Hindlimb muscle (tissue), 1 donor: ENCODE results near the gene TRIM52. TPM values are rescaled to one million over a fixed set of nuclear protein-coding genes. Genes with fewer than 3 reads are reported as not detected.

Experiments
- DNase-seq: peaks from one replicate; pipeline ENCODE4 v3.0.0-alpha.2; 2013
- polyA plus RNA-seq: library from polyadenylated mRNA; unstranded; fragments of 120-200 nt; gene quantifications from one replicate; pipeline ENCODE4 v1.2.1, GENCODE V29; 2013; ENCODE audit not compliant: insufficient read length

The TRIM52 gene
- polyA plus RNA-seq, 1 donor: 17.9 TPM

DNA sequence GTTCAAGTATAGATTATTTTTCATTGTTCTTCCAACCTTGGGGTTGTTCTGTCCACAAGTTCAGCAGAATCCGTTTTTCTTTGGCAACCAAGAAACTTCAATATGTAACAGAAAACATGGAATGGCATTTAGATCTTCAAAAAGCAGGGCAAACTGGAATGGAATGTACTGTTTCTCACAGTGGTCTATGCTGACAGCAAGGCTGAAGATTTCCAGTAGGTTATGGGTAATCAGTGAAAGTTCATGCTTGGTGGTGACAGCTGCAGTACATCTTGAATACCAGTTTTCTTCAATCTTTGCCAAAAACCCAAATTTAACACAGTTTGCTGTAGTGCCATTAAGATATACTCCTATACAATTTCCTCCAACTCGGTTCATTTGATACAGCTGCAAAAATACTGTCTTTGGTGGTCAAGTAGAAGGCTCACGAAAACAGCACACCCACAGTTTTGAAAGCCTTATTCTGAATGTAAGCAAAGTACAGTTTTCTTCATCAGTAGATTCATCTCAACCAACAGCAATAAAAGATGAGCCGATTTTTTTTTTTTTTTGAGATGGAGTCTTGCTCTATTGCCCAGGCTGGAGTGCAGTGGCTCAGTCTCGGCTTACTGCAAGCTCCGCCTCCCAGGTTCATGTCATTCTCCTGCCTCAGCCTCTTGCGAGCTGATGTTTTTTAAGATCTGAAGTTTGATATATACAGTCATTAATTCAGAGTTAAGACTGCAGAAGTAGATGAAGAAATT lies 4.9 kb downstream of the TRIM52 start:
- no peak for DNase-seq

- no peak for DNase-seq
These were observed 5.7 kb downstream of the TRIM52 start for GRCh38 chr5:181255276-181255675.

DNA sequence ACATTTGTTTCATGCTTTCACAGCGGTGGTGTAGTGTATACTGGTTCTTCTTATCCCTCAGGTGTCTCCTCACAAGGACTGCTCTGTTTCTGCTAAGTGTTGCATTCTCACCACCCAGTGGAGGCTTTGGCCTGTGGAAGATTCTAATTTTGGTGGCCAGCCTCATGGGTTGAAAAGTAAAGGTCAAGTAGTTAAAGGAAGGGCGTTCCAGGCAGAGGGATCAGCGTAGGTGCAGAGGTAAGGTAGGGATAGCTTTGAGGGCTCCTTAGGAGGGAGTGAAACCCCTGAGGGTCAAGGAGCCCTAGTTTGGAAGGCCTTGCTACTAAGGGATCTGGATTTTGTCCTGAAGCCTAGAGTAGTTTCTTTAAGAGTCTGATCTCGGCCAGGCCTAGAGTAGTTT lies 12.7 kb downstream of the TRIM52 start:
- DNase-seq: no peak

- peak; percentile 91 for DNase-seq
These were observed 14.5 kb downstream of the TRIM52 start for GRCh38 chr5:181246276-181247049.

- no peak for DNase-seq
These were observed 15.3 kb downstream of the TRIM52 start for GRCh38 chr5:181245427-181246275.

GRCh38 chr5:181243564-181244343 lies 17.2 kb downstream of the TRIM52 start, which contains the start of gene RACK1:
Gene RACK1, minus strand, starts transcription at chr5:181243906. Its CDS starts 106 bp downstream, at chr5:181243800.
- DNase-seq: peak; percentile 92

DNA sequence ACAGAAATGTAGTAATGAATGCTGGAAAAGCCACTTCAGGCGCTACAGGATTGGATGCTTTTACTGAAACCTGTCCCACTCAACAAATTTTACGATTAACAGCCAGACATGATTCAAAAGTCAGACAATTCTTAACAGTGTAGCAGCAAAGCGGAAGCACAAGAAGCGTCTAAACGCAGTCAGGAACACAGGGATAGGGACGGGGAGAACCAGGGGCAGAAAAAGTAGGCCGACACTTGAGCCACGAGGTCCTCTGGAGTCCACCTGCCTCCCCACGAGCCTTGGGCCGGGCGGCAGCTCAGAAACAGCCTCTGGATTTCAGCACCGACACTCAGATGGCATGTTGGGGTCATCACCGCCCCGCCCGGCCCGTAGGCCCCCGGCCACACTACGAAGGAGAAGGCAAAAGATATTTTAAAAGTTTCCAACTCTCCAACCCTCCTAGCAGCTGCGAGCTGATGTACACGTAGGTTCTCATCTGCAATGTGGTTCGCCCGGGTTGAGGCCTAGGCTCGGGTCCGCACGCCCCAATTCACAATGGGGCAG lies 17.9 kb downstream of the TRIM52 start:
- peak; percentile 35 for DNase-seq

- DNase-seq: no peak
These were observed 18.9 kb downstream of the TRIM52 start for GRCh38 chr5:181242031-181242451.

DNA sequence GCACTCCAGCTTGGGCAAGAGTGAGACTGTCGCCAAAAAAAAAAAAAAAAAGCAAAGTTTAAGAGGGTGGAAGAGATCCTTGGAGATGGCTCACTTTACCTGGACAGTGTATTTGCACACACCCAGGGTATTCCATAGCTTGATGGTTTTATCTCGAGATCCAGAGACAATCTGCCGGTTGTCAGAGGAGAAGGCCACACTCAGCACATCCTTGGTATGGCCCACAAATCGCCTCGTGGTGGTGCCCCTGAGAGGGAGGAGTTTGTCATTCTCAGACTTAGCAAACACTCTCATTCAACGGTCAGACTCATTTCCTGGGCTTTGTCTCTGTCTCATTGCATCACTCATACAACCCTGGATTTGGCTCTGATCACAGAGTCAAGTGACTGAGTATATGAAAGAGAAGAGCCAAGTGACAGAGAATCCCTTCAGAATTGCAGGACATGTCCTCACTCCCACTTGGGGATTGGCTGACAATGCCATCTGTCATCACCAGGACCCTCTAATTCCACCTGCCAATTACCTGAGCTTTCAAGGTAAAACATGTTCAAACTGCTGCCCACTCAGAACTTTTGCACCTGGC lies 19.5 kb downstream of the TRIM52 start:
- DNase-seq: no peak

GRCh38 chr5:181239062-181239663 lies 21.8 kb downstream of the TRIM52 start:
- DNase-seq: no peak

- no peak for DNase-seq
These were observed 23.1 kb downstream of the TRIM52 start for GRCh38 chr5:181237729-181238385.

DNA sequence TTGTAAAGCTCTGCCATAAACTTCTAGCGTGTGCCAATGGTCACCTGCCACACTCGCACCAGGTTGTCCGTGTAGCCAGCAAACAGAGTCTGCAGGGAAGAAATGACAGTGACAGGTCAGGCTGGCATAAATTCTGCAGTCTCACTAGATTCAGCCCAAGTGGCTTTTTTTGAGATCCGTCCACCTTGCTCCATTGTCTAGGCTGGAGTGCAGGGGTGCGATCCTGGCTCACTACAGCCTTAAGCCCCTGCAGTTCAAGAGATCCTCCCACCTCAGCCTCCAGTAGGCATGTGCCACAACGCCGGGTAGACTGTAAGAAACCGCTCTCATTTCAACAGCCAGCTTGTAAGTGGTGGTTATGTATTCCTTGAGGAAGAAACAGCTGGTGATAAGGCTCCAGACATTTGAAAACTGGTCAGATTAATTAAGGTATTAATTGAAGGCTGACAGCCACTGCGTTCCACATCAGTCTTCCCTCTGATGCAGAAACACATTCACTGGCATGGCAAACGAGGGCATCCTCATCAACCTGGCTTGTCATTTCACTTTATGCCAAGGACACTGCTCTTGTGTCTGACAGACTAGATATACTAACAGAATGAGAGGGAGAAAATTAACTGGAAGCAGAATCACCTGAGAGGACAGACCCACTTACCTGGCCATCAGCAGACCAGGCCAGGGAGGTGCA lies 23.8 kb downstream of the TRIM52 start:
- no peak for DNase-seq

DNA sequence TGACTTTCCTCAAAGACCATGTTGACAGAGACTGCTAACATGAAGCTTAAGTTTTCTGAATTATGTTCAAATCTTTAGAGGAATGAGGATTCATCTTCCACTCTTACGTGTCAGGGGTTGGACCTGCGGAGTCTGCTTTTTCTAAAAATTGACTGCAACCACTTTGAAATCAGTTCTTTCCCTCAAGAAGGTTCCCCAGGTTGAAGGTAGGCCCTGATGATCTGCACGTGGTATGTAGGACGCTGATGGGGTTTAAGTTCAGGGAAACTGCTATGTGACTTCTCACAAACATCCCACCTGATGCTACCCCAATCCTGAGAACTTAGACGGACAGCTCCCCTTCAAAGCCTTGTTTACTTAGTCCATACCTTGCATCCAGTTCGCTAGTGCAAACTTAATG lies 24.5 kb downstream of the TRIM52 start:
- no peak for DNase-seq

DNA sequence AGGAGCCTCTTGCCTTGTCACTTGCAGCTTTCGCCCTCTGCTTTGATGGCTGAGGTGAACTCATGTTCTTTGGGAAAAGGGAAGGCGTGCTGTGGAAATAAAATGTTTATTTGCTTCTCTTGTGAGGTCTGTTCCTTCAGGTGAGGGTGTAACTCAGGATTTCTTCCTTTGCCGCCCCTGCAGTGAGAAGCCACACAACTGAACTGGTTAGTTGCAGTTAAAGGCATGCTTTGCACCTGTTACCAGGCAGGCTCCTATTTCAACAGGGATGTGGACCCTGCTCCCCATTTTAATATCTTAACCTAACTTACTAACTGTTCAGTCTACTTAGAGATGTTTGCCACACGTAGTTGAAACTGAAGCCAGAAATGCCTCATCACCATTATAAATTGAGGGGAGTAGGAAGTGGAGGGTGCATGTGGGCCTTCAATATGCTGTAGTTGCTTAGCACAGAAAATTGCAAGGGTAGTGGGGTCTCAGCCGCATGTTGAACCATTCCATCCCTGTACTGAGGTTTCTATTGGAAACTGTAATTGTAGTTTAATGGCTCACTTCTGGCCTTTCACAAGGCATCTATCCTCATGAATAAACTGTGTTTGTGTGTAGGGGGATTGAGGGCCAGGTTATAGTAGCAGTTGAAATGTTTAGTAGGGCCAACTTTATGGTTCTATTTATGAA lies 25.1 kb downstream of the TRIM52 start:
- DNase-seq: no peak

DNA sequence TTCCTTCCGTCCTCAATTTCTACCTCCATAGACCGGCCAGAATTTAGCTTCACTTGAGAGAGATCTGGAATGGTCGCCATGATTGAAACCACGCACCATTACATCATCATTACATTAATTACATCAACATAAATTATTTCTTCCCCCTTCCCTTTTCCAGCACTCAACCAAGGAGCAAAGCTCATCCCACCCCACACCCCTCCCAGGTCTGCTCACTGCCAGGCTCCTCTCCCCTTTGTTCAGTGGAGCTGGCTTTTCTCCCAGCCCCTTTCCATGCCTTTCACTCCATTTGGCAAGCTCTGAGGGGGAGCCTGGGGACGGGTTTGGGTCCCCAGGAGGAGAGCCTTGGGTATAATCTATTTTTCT lies 25.6 kb downstream of the TRIM52 start:
- no peak for DNase-seq

- DNase-seq: no peak
These were observed 26.3 kb downstream of the TRIM52 start for GRCh38 chr5:181234455-181235306.

- no peak for DNase-seq
These were observed 27.0 kb downstream of the TRIM52 start for GRCh38 chr5:181233801-181234454.
